ENCODE measurements around the gene SEMA4D.
A peak's percentile ranks its signal among the peaks of the same experiment; 100 is the strongest.

SEMA4D gene

DNA sequence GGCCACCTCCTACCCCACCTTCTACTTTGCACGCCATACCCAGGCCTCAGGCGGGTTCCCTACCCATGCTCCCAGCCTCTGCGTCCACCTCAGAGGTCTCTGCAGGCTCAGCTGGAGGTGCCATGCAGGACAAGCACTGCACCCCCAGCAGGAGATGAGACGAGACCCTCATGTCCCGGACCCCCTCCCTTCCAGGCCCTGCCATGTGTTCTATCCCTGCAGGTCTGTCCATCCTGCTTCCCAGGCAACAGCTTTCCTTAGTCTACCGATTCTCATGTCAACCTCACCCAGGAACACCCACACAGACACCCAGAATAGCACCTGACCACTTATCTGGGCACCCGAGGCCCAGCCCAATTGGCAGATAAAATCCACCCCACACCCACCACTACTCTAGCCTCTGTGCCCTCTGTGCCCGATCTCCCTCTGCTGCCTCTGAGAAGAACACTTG lies 52.1 kb downstream of the SEMA4D start:
- H4K8ac ChIP-seq (ENCODE audit: low read depth, low read length): no peak overlapping the region
- no peak overlapping the region for H2BK15ac ChIP-seq (ENCODE audit: low read length)
- H2BK120ac ChIP-seq (ENCODE audit: low read depth, low read length): no peak overlapping the region
- H3K27ac ChIP-seq (replicated peaks; ENCODE audit: low read length): no peak overlapping the region
- no peak overlapping the region for H3K4me2 ChIP-seq (ENCODE audit: insufficient read depth, low read length, poor library complexity, severe bottlenecking)
- H3K36me3 ChIP-seq (replicated peaks in 1 of 2; ENCODE audit: control insufficient read depth in 2 of 2, insufficient read depth in 2 of 2, low read length in 2 of 2): peaks cover 0 to 2% of the 10 kb centered on the region in 2 donors
- no peak overlapping the region for H3K4me3 ChIP-seq (ENCODE audit: low read length in 2 of 2)
- peaks cover 2 to 9% of the 10 kb centered on the region in 2 donors for H3K4me1 ChIP-seq (ENCODE audit: control insufficient read depth in 2 of 2, insufficient read depth in 1 of 2, low read depth in 1 of 2, low read length in 2 of 2)
- H3K23ac ChIP-seq (ENCODE audit: low read depth, low read length, poor library complexity): no peak overlapping the region
- no peak overlapping the region for H4K91ac ChIP-seq (ENCODE audit: low read depth, low read length, poor library complexity)
- DNase-seq (ENCODE audit: low spot score): no peak
- H3K79me1 ChIP-seq (ENCODE audit: low read depth, low read length): peaks cover 19% of the 10 kb centered on the region
- no peaks in the 10 kb centered on the region for H3K27me3 ChIP-seq (ENCODE audit: control insufficient read depth in 3 of 3, insufficient read depth in 3 of 3, low read depth in 1 of 3, low read length in 3 of 3)
- no peak overlapping the region for H2BK5ac ChIP-seq (ENCODE audit: low read length)
- H3K4ac ChIP-seq (ENCODE audit: low read length): no peak overlapping the region
- H2AFZ ChIP-seq (ENCODE audit: low read length): no peak overlapping the region
- no peak overlapping the region for H3K18ac ChIP-seq (ENCODE audit: low read length)
- no peak overlapping the region for H2AK5ac ChIP-seq (ENCODE audit: low read depth, low read length)
- H2BK12ac ChIP-seq (ENCODE audit: low read length): no peak overlapping the region
- no peak overlapping the region for H3K9ac ChIP-seq (ENCODE audit: low read depth, low read length, poor library complexity)
- WGBS, 2 donors (ENCODE audit: extremely low coverage in 2 of 2, insufficient read length in 2 of 2, insufficient replicate concordance in 1 of 2): no CpG with 5 or more reads among the region's 8 CpGs
- H3K14ac ChIP-seq (ENCODE audit: low read length): no peak overlapping the region
- H3K9me3 ChIP-seq (replicated peaks in 1 of 2; ENCODE audit: control insufficient read depth in 2 of 2, insufficient read depth in 1 of 2, low read depth in 1 of 2, low read length in 2 of 2): no peaks in the 10 kb centered on the region

DNA sequence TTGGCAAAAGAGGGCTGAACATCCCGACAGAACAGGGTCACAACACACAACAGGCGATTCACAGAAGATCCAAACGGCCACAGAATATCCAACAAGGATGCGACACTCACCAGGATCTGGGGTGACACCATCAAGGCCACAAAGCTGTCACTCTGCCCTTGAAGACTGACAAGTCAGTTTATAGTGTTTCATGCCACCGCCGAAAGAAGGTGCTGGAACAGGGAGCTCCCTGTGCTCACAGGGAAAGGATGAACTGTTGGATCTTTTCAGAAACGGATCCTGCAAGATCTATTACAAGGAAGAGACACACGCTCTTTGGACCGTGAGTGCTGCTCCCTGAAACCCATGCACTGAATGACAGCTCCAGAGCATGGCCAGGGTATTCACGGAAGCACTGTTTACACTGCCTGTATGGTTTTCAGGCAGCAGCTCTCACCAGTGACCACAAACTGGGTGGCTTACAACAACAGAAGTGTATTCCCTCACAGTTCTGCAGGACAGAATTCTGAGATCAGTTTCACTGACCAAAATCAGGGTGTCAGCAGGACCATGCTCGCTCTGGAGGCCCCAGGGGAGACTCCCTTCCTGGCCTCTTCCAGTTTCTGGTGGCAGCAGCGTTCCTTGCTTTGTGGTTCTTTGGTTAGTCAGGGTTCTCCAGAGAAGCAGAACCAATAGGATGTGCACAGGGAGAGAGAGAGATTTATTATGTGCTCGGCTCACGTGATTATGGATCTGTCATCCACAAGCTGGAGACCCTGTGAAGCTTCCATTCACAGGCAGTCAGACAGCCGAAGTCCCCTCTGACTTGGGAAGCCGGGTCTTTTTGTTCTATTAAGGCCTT lies 52.8 kb downstream of the SEMA4D start:
- H3K27ac ChIP-seq (replicated peaks; ENCODE audit: low read length): no peak overlapping the region
- H3K9me3 ChIP-seq (replicated peaks in 1 of 2; ENCODE audit: control insufficient read depth in 2 of 2, insufficient read depth in 1 of 2, low read depth in 1 of 2, low read length in 2 of 2): no peaks in the 10 kb centered on the region
- H3K4me1 ChIP-seq (ENCODE audit: control insufficient read depth in 2 of 2, insufficient read depth in 1 of 2, low read depth in 1 of 2, low read length in 2 of 2): peaks cover 2 to 9% of the 10 kb centered on the region in 2 donors
- no peak overlapping the region for H3K4me3 ChIP-seq (ENCODE audit: low read length in 2 of 2)
- H3K4ac ChIP-seq (ENCODE audit: low read length): no peak overlapping the region
- no peak overlapping the region for H2BK12ac ChIP-seq (ENCODE audit: low read length)
- no peak overlapping the region for H3K14ac ChIP-seq (ENCODE audit: low read length)
- H3K4me2 ChIP-seq (ENCODE audit: insufficient read depth, low read length, poor library complexity, severe bottlenecking): no peak overlapping the region
- H3K9ac ChIP-seq (ENCODE audit: low read depth, low read length, poor library complexity): peak overlapping the region; percentile 2
- no peak for DNase-seq (ENCODE audit: low spot score)
- no peak overlapping the region for H4K8ac ChIP-seq (ENCODE audit: low read depth, low read length)
- no peak overlapping the region for H3K18ac ChIP-seq (ENCODE audit: low read length)
- H2BK15ac ChIP-seq (ENCODE audit: low read length): no peak overlapping the region
- peaks cover 0 to 2% of the 10 kb centered on the region in 2 donors for H3K36me3 ChIP-seq (replicated peaks in 1 of 2; ENCODE audit: control insufficient read depth in 2 of 2, insufficient read depth in 2 of 2, low read length in 2 of 2)
- no peaks in the 10 kb centered on the region for H3K27me3 ChIP-seq (ENCODE audit: control insufficient read depth in 3 of 3, insufficient read depth in 3 of 3, low read depth in 1 of 3, low read length in 3 of 3)
- H2BK5ac ChIP-seq (ENCODE audit: low read length): no peak overlapping the region
- peaks cover 19% of the 10 kb centered on the region for H3K79me1 ChIP-seq (ENCODE audit: low read depth, low read length)
- no CpG with 5 or more reads among the region's 16 CpGs for WGBS, 2 donors (ENCODE audit: extremely low coverage in 2 of 2, insufficient read length in 2 of 2, insufficient replicate concordance in 1 of 2)
- H2BK120ac ChIP-seq (ENCODE audit: low read depth, low read length): no peak overlapping the region
- no peak overlapping the region for H2AFZ ChIP-seq (ENCODE audit: low read length)
- no peak overlapping the region for H2AK5ac ChIP-seq (ENCODE audit: low read depth, low read length)
- no peak overlapping the region for H3K23ac ChIP-seq (ENCODE audit: low read depth, low read length, poor library complexity)
- no peak overlapping the region for H4K91ac ChIP-seq (ENCODE audit: low read depth, low read length, poor library complexity)

GRCh38 chr9:89444274-89444673 lies 53.6 kb downstream of the SEMA4D start:
- Histone ChIP-seq H3K4me2 (ENCODE audit: insufficient read depth, low read length, poor library complexity, severe bottlenecking) (no peak overlapping the region), H2BK15ac (ENCODE audit: low read length) (no peak overlapping the region), H2BK120ac (ENCODE audit: low read depth, low read length) (no peak overlapping the region), H3K4me3 (ENCODE audit: low read length in 2 of 2) (no peak overlapping the region), H4K8ac (ENCODE audit: low read depth, low read length) (no peak overlapping the region), H2BK12ac (ENCODE audit: low read length) (no peak overlapping the region), H3K27me3 (ENCODE audit: control insufficient read depth in 3 of 3, insufficient read depth in 3 of 3, low read depth in 1 of 3, low read length in 3 of 3) (no peaks in the 10 kb centered on the region), H3K23ac (ENCODE audit: low read depth, low read length, poor library complexity) (no peak overlapping the region), H3K4ac (ENCODE audit: low read length) (no peak overlapping the region), H3K9ac (ENCODE audit: low read depth, low read length, poor library complexity) (no peak overlapping the region), H2AFZ (ENCODE audit: low read length) (no peak overlapping the region), H3K9me3 (replicated peaks in 1 of 2; ENCODE audit: control insufficient read depth in 2 of 2, insufficient read depth in 1 of 2, low read depth in 1 of 2, low read length in 2 of 2) (no peaks in the 10 kb centered on the region), H3K79me1 (ENCODE audit: low read depth, low read length) (peaks cover 19% of the 10 kb centered on the region), H3K4me1 (ENCODE audit: control insufficient read depth in 2 of 2, insufficient read depth in 1 of 2, low read depth in 1 of 2, low read length in 2 of 2) (peaks cover 2 to 9% of the 10 kb centered on the region in 2 donors), H3K18ac (ENCODE audit: low read length) (peak overlapping the region; percentile 13), H2AK5ac (ENCODE audit: low read depth, low read length) (no peak overlapping the region), H3K36me3 (replicated peaks in 1 of 2; ENCODE audit: control insufficient read depth in 2 of 2, insufficient read depth in 2 of 2, low read length in 2 of 2) (peaks cover 0 to 2% of the 10 kb centered on the region in 2 donors), H3K27ac (replicated peaks; ENCODE audit: low read length) (no peak overlapping the region), H2BK5ac (ENCODE audit: low read length) (no peak overlapping the region), H3K14ac (ENCODE audit: low read length) (peak overlapping the region; percentile 42), H4K91ac (ENCODE audit: low read depth, low read length, poor library complexity) (no peak overlapping the region)
- no CpG with 5 or more reads among the region's 9 CpGs for WGBS, 2 donors (ENCODE audit: extremely low coverage in 2 of 2, insufficient read length in 2 of 2, insufficient replicate concordance in 1 of 2)
- no peak for DNase-seq (ENCODE audit: low spot score)

DNA sequence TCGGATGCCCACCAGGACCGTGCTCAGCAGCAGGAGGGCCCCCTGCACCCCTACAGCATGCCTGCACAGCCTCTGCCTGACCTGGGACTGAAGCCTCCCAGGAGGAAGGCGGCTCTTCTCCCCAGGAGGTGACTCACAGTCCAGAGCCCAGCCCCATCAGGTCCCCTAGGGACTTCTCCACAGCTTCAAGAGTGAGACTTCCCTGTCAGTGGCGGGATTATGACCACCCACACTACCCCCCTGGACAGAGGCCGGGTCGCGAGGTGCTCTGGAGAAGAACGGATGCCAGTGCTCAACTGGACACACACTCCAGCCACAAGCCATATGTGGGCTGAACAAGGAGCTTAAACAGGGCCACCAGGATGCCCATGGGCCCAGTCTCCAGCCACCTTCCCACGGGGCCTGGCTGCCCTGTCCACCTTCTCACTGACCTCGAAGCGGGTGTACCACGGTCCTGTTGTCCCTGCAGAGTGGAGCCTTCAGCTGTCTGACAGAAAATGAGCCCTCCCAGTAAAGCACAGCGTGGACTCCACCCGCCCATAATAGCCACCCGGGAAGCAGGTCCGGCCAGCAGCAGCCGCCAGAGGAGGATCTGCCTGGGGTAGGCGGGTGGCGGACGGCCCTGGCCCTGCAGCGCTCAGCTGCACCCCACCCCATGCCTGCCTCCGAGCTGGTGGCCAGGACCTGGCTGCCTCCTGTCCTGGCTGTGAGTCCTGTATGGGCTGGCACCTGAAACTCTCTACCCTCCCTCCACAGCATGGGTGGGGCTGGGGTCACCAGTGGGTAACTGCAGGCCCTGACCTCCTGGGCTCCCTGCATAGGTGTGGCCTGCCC lies 54.7 kb downstream of the SEMA4D start:
- no peaks in the 10 kb centered on the region for H3K9me3 ChIP-seq (replicated peaks in 1 of 2; ENCODE audit: control insufficient read depth in 2 of 2, insufficient read depth in 1 of 2, low read depth in 1 of 2, low read length in 2 of 2)
- H3K23ac ChIP-seq (ENCODE audit: low read depth, low read length, poor library complexity): peak overlapping the region; percentile 76
- no peak overlapping the region for H2AFZ ChIP-seq (ENCODE audit: low read length)
- peaks cover 0 to 2% of the 10 kb centered on the region in 2 donors for H3K36me3 ChIP-seq (replicated peaks in 1 of 2; ENCODE audit: control insufficient read depth in 2 of 2, insufficient read depth in 2 of 2, low read length in 2 of 2)
- WGBS, 2 donors (ENCODE audit: extremely low coverage in 2 of 2, insufficient read length in 2 of 2, insufficient replicate concordance in 1 of 2): no CpG with 5 or more reads among the region's 22 CpGs
- H2BK15ac ChIP-seq (ENCODE audit: low read length): no peak overlapping the region
- H3K4ac ChIP-seq (ENCODE audit: low read length): no peak overlapping the region
- H4K8ac ChIP-seq (ENCODE audit: low read depth, low read length): no peak overlapping the region
- H3K14ac ChIP-seq (ENCODE audit: low read length): peak overlapping the region; percentile 86
- H2AK5ac ChIP-seq (ENCODE audit: low read depth, low read length): no peak overlapping the region
- H3K9ac ChIP-seq (ENCODE audit: low read depth, low read length, poor library complexity): peak overlapping the region; percentile 27
- no peak overlapping the region for H2BK120ac ChIP-seq (ENCODE audit: low read depth, low read length)
- no peak overlapping the region for H2BK12ac ChIP-seq (ENCODE audit: low read length)
- no peak for DNase-seq (ENCODE audit: low spot score)
- H3K4me2 ChIP-seq (ENCODE audit: insufficient read depth, low read length, poor library complexity, severe bottlenecking): no peak overlapping the region
- H2BK5ac ChIP-seq (ENCODE audit: low read length): no peak overlapping the region
- H3K18ac ChIP-seq (ENCODE audit: low read length): peak overlapping the region; percentile 60
- H3K79me1 ChIP-seq (ENCODE audit: low read depth, low read length): peaks cover 17% of the 10 kb centered on the region
- H3K27me3 ChIP-seq (ENCODE audit: control insufficient read depth in 3 of 3, insufficient read depth in 3 of 3, low read depth in 1 of 3, low read length in 3 of 3): no peaks in the 10 kb centered on the region
- peaks cover 2 to 9% of the 10 kb centered on the region in 2 donors for H3K4me1 ChIP-seq (ENCODE audit: control insufficient read depth in 2 of 2, insufficient read depth in 1 of 2, low read depth in 1 of 2, low read length in 2 of 2)
- H3K4me3 ChIP-seq (ENCODE audit: low read length in 2 of 2): peak overlapping the region in 1 of 2 donors; percentile 11
- no peak overlapping the region for H4K91ac ChIP-seq (ENCODE audit: low read depth, low read length, poor library complexity)
- H3K27ac ChIP-seq (replicated peaks; ENCODE audit: low read length): no peak overlapping the region

Measured in neuronal stem cell (in vitro differentiated cells).